HepG2 (cell line): ENCODE results near the gene ZFYVE28.
"Not testable (repeated sequence)": the region's sequence is repeated elsewhere in the genome, so short reads cannot be mapped to it uniquely, and the experiment has no call there.

ENCODE experiments used
- BHLHE40 ChIP-seq: IDR thresholded peaks from 2 replicates; pipeline ENCODE4 v1.6.1; 2011; ENCODE audit warnings: low read length, improper control_type of control experiment
- BRCA1 ChIP-seq: sonication (generic); formaldehyde crosslinking; IDR thresholded peaks from 2 replicates; pipeline ENCODE4 v1.4.0; 2020; ENCODE audit warnings: missing genetic modification reagents
- MED1 ChIP-seq: sonication (generic); formaldehyde crosslinking; IDR thresholded peaks from 2 replicates; pipeline ENCODE4 v1.4.0; 2020; ENCODE audit warnings: missing genetic modification reagents
- NFE2 ChIP-seq: sonication (generic); formaldehyde crosslinking; IDR thresholded peaks from 2 replicates; pipeline ENCODE4 v1.4.0; 2020; ENCODE audit warnings: missing genetic modification reagents
- NFYC ChIP-seq: IDR thresholded peaks from 2 replicates; pipeline ENCODE4 v1.6.1; 2016; ENCODE audit warnings: missing genetic modification reagents, missing compliant biosample characterization
- POLR2A ChIP-seq, 2 experiments: IDR thresholded peaks; 2 replicates each; pipeline ENCODE4 v1.6.1; 2011; ENCODE audit warnings: low read depth in 2 of 2, low read length in 2 of 2, mild to moderate bottlenecking in 1 of 2, moderate library complexity in 1 of 2; ENCODE audit not compliant: insufficient read depth in 1 of 2
- POLR2AphosphoS5 ChIP-seq: IDR thresholded peaks from 2 replicates; pipeline ENCODE4 v1.6.1; 2012; ENCODE audit warnings: low read depth, low read length
- TBP ChIP-seq: sonication (generic); formaldehyde crosslinking; IDR thresholded peaks from 2 replicates; pipeline ENCODE4 v1.5.0; 2020; ENCODE audit warnings: missing genetic modification reagents
- TCF7 ChIP-seq: sonication (generic); IDR thresholded peaks from 2 replicates; pipeline ENCODE4 v1.6.1; 2016; ENCODE audit warnings: antibody characterized with exemption, low read depth
- TF ChIP-seq, protein P1 (sequence below): sonication (generic); formaldehyde crosslinking; IDR thresholded peaks from 2 replicates; pipeline ENCODE4 v1.8.1; 2023; ENCODE audit warnings: mild to moderate bottlenecking, moderate library complexity, missing genetic modification reagents
- TF ChIP-seq, protein P2 (sequence below): IDR thresholded peaks from 2 replicates; pipeline ENCODE4 v1.6.1; 2016; ENCODE audit warnings: missing compliant biosample characterization, missing genetic modification reagents, borderline replicate concordance
- TF ChIP-seq, protein P3 (sequence below): sonication (generic); formaldehyde crosslinking; IDR thresholded peaks from 2 replicates; pipeline ENCODE4 v1.8.1; 2023; ENCODE audit warnings: missing genetic modification reagents, inconsistent platforms, borderline replicate concordance
- TF ChIP-seq, protein P4 (sequence below): sonication (generic); formaldehyde crosslinking; IDR thresholded peaks from 2 replicates; pipeline ENCODE4 v1.5.0; 2020; ENCODE audit warnings: mild to moderate bottlenecking, missing genetic modification reagents, moderate library complexity

DNA sequence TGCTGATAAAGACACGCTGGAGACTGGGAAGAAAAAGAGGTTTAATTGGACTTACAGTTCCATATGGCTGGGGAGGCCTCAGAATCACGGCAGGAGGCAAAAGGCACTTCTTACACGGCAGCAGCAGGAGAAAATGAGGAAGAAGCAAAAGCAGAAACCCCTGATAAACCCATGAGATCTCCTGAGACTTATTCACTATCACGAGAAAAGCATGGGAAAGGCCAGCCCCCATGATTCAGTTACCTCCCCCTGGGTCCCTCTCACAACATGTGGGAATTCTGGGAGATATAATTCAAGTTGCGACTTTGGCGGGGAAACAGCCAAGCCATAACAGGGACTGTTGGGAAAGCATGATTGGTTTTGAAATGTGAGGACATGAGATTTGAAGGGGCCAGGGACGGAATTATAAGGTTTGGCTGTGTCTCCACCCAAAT is 35.7 kb downstream of the ZFYVE28 start:
- TF ChIP-seq, protein P1, sequence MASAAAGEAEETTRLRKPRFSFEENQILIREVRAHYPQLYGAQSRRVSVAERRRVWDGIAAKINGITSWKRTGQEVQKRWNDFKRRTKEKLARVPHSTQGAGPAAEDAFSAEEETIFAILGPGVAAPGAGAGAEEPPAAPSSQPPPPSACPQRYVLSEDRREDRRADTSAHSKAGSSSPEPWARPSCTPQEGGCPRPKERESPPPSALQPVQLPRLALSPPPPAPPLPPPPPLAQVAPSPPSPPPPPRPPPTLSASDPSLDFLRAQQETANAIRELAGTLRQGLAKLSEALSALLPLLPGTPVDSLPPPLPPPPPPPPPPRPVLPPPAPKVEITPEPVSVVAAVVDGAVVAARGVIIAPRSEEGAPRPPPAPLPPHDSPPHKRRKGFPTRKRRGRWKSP, result not testable (repeated sequence)
- TF ChIP-seq NFE2 (CRISPR knock-in tag); POLR2AphosphoS5; BRCA1 (CRISPR knock-in tag); TBP (CRISPR knock-in tag); MED1 (CRISPR knock-in tag); NFYC; POLR2A (IDR thresholded peaks at IDR 0.05; ENCODE audit: insufficient read depth in 1 of 2, low read depth in 2 of 2, low read length in 2 of 2); BHLHE40; TCF7: not testable (repeated sequence)
- TF ChIP-seq, protein P2, sequence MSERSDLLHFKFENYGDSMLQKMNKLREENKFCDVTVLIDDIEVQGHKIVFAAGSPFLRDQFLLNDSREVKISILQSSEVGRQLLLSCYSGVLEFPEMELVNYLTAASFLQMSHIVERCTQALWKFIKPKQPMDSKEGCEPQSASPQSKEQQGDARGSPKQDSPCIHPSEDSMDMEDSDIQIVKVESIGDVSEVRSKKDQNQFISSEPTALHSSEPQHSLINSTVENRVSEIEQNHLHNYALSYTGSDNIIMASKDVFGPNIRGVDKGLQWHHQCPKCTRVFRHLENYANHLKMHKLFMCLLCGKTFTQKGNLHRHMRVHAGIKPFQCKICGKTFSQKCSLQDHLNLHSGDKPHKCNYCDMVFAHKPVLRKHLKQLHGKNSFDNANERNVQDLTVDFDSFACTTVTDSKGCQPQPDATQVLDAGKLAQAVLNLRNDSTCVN (CRISPR knock-in tag), result not testable (repeated sequence)
- TF ChIP-seq, protein P3, sequence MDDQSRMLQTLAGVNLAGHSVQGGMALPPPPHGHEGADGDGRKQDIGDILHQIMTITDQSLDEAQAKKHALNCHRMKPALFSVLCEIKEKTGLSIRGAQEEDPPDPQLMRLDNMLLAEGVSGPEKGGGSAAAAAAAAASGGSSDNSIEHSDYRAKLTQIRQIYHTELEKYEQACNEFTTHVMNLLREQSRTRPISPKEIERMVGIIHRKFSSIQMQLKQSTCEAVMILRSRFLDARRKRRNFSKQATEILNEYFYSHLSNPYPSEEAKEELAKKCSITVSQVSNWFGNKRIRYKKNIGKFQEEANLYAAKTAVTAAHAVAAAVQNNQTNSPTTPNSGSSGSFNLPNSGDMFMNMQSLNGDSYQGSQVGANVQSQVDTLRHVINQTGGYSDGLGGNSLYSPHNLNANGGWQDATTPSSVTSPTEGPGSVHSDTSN (CRISPR knock-in tag), result not testable (repeated sequence)
- TF ChIP-seq, protein P4, sequence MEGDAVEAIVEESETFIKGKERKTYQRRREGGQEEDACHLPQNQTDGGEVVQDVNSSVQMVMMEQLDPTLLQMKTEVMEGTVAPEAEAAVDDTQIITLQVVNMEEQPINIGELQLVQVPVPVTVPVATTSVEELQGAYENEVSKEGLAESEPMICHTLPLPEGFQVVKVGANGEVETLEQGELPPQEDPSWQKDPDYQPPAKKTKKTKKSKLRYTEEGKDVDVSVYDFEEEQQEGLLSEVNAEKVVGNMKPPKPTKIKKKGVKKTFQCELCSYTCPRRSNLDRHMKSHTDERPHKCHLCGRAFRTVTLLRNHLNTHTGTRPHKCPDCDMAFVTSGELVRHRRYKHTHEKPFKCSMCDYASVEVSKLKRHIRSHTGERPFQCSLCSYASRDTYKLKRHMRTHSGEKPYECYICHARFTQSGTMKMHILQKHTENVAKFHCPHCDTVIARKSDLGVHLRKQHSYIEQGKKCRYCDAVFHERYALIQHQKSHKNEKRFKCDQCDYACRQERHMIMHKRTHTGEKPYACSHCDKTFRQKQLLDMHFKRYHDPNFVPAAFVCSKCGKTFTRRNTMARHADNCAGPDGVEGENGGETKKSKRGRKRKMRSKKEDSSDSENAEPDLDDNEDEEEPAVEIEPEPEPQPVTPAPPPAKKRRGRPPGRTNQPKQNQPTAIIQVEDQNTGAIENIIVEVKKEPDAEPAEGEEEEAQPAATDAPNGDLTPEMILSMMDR, result not testable (repeated sequence)
